GM12878 (cell line): Measurements from ENCODE around the gene NDRG4. TPM values are rescaled to one million over a fixed set of nuclear protein-coding genes. Genes with fewer than 3 reads are reported as not detected.

Experiments
- ATAC-seq: fragments of 200-7000 bp; cut with Tn5 transposase; 3 replicates; pipeline ENCODE4 v1.9.1; 2020; ENCODE audit warnings: mild to moderate bottlenecking, moderate library complexity
- BruUV-seq: library from RNA; stranded (reverse); fragments of 400-500 nt; replicated peaks from 2 replicates; lab custom pipeline; 2021; lab: Mats Ljungman, UMichigan
- CTCF ChIA-PET: fragments of 300-600 bp; sonication (Branson Sonifier 250); formaldehyde crosslinking; extraction: SDS; loops from one replicate; lab custom pipeline; 2021; ENCODE audit warnings: inconsistent platforms; lab: Yijun Ruan, JAX
- POLR2A ChIA-PET: fragments of 350-600 bp; formaldehyde crosslinking; extraction: SDS; loops from one replicate; lab custom pipeline; 2021; ENCODE audit warnings: inconsistent platforms; lab: Charles Lee
- RAD21 ChIA-PET: fragments of 300-600 bp; sonication (Branson Sonifier 250); formaldehyde crosslinking; loops from one replicate; lab custom pipeline; 2023; ENCODE audit warnings: antibody characterized with exemption; ENCODE audit not compliant: unreplicated experiment; lab: Charles Lee
- SMC1A ChIA-PET: fragments of 300-600 bp; sonication (Branson Sonifier 250); formaldehyde crosslinking; loops from one replicate; lab custom pipeline; 2023; ENCODE audit not compliant: unreplicated experiment, uncharacterized antibody; lab: Charles Lee
- DNase-seq: peaks from one replicate; pipeline ENCODE4 v3.0.0-alpha.2; 2011; ENCODE audit warnings: low read depth, low spot score
- FAIRE-seq: peaks from 3 replicates; lab custom pipeline; 2011; peaks lifted over from hg19 to GRCh38; lab: Jason Lieb, UNC
- H2AFZ ChIP-seq: 2 replicates; pipeline ENCODE4 v1.6.0; 2011; ENCODE audit warnings: low read depth, low read length, control low read depth; ENCODE audit not compliant: control insufficient read depth
- H3K27ac ChIP-seq: 2 replicates; pipeline ENCODE4 v1.5.1; 2011; ENCODE audit warnings: control low read depth; ENCODE audit not compliant: control insufficient read depth, insufficient read depth
- H3K27me3 ChIP-seq, 2 experiments: replicated peaks in 1 of 2; 2 replicates each; pipeline versions ENCODE4 v1.6.0 to v1.6.1; 2011; ENCODE audit warnings: low read length in 1 of 2; ENCODE audit not compliant: control insufficient read depth in 2 of 2, insufficient read depth in 2 of 2
- H3K36me3 ChIP-seq, 2 experiments: 2 replicates each; pipeline ENCODE4 v1.5.1; 2011; ENCODE audit warnings: low read length in 1 of 2; ENCODE audit not compliant: control insufficient read depth in 2 of 2, insufficient read depth in 2 of 2
- H3K4me1 ChIP-seq: 2 replicates; pipeline ENCODE4 v1.6.1; 2011; ENCODE audit warnings: mild to moderate bottlenecking, low read length, moderate library complexity, mixed read lengths; ENCODE audit not compliant: control insufficient read depth, insufficient read depth
- H3K4me2 ChIP-seq: 2 replicates; pipeline ENCODE4 v1.6.0; 2011; ENCODE audit warnings: control low read depth; ENCODE audit not compliant: control insufficient read depth, insufficient read depth
- H3K4me3 ChIP-seq: fragments of 200-600 bp; sonication (generic); 2 replicates; pipeline ENCODE4 v1.5.1; 2016
- H3K79me2 ChIP-seq: 2 replicates; pipeline ENCODE4 v1.6.0; 2011; ENCODE audit warnings: low read length; ENCODE audit not compliant: control insufficient read depth, insufficient read depth
- H3K9ac ChIP-seq: 2 replicates; pipeline ENCODE4 v1.8.0; 2011; ENCODE audit warnings: low read length, control low read depth, mixed read lengths; ENCODE audit not compliant: control insufficient read depth, insufficient read depth
- H3K9me3 ChIP-seq: replicated peaks from 3 replicates; pipeline ENCODE4 v1.5.1; 2011; ENCODE audit warnings: mild to moderate bottlenecking, low read length; ENCODE audit not compliant: control insufficient read depth, insufficient read depth
- H4K20me1 ChIP-seq: 2 replicates; pipeline ENCODE4 v1.6.0; 2011; ENCODE audit not compliant: control insufficient read depth, insufficient read depth
- BMI1 ChIP-seq: fragments of 450-650 bp; IDR thresholded peaks from 2 replicates; pipeline ENCODE4 v1.6.1; 2016; ENCODE audit warnings: mild to moderate bottlenecking, moderate library complexity, borderline replicate concordance
- GATAD2B ChIP-seq: fragments of 450-650 bp; conservative IDR thresholded peaks from 2 replicates; pipeline ENCODE4 v1.6.1; 2017; ENCODE audit warnings: low read depth, mild to moderate bottlenecking, moderate library complexity
- KDM1A ChIP-seq: fragments of 200-600 bp; sonication (generic); IDR thresholded peaks from 2 replicates; pipeline ENCODE4 v1.6.1; 2016; ENCODE audit warnings: borderline replicate concordance
- PML ChIP-seq: IDR thresholded peaks from 2 replicates; pipeline ENCODE4 v1.6.1; 2012; ENCODE audit warnings: low read length, inconsistent platforms
- RAD51 ChIP-seq: fragments of 450-650 bp; IDR thresholded peaks from 2 replicates; pipeline ENCODE4 v1.6.1; 2016; ENCODE audit warnings: moderate library complexity, mild to moderate bottlenecking, inconsistent platforms
- RCOR1 ChIP-seq: conservative IDR thresholded peaks from 2 replicates; pipeline ENCODE4 v1.6.1; 2012; ENCODE audit warnings: low read depth, low read length, improper control_type of control experiment
- SMAD5 ChIP-seq: IDR thresholded peaks from 2 replicates; pipeline ENCODE4 v1.6.1; 2016; ENCODE audit warnings: antibody characterized with exemption, low read depth
- ZNF622 ChIP-seq: fragments of 450-650 bp; IDR thresholded peaks from 2 replicates; pipeline ENCODE4 v1.6.1; 2017; ENCODE audit warnings: mild to moderate bottlenecking, inconsistent platforms
- ZZZ3 ChIP-seq: IDR thresholded peaks from 2 replicates; pipeline ENCODE4 v1.6.1; 2011; ENCODE audit warnings: low read depth; ENCODE audit not compliant: control insufficient read depth, insufficient read length
- WGBS: methylation state at CpG from one replicate; pipeline ENCODE4 v1.1.6; 2016; ENCODE audit warnings: low lambda C conversion rate; ENCODE audit not compliant: insufficient replicate concordance, insufficient coverage; ENCODE audit errors: missing lambda C conversion rate; 5-methylcytosine and 5-hydroxymethylcytosine counted together
- in situ Hi-C: fragments of 300-500 bp; cut with MboI; formaldehyde crosslinking; loops from 9 replicates; pipeline ENCODE4 v1.14.3; 2018; ENCODE audit warnings: mixed read lengths
- intact Hi-C: fragments of 100-400 bp; cut with micrococcal nuclease; formaldehyde crosslinking; loops from one replicate; pipeline ENCODE4 v1.14.2; 2022; ENCODE audit not compliant: unreplicated experiment
- polyA plus RNA-seq, 11 experiments: library from polyadenylated mRNA; depleted of rRNA in 4 of 11; unstranded in 6 of 11; stranded (reverse) in 5 of 11; fragments of >200 nt; fragmentation: Nextera tagmentation in 4 of 11; fragmentation: Illumina TruSeq in 1 of 11; extraction: Ambion mirVana in 4 of 11; extraction: Trizol in 1 of 11; gene quantifications; 1 replicate in 1 of 11; 2 replicates in 10 of 11; pipeline versions ENCODE4 v1.2.1 to v1.2.3, GENCODE V29; 2011 to 2016; ENCODE audit warnings: inconsistent platforms in 2 of 11, missing spikeins in 2 of 11, low read depth in 1 of 11
- total RNA-seq, 4 experiments: library from RNA; depleted of rRNA in 3 of 4; stranded (reverse); fragments of >200 nt in 3 of 4; fragmentation: Illumina TruSeq in 1 of 4; extraction: Trizol in 1 of 4; gene quantifications; 2 replicates each; pipeline versions ENCODE4 v1.2.1 to v1.2.3, GENCODE V29; 2013 to 2021
- TF ChIP-seq, protein P1 (sequence below): fragments of 150-350 bp; IDR thresholded peaks from 2 replicates; pipeline ENCODE4 v1.6.1; 2014; ENCODE audit warnings: mild to moderate bottlenecking, low read depth, low read length
- TF ChIP-seq, protein P2 (sequence below): fragments of 450-650 bp; IDR thresholded peaks from 2 replicates; pipeline ENCODE4 v1.6.1; 2017; ENCODE audit warnings: low read depth, mild to moderate bottlenecking, moderate library complexity
- TF ChIP-seq, protein P3 (sequence below): IDR thresholded peaks from 2 replicates; pipeline ENCODE4 v1.6.1; 2012; ENCODE audit warnings: mild to moderate bottlenecking, low read depth, low read length
- TF ChIP-seq, protein P4 (sequence below): IDR thresholded peaks from 2 replicates; pipeline ENCODE4 v1.6.1; 2011; ENCODE audit warnings: borderline replicate concordance, low read depth, mild to moderate bottlenecking, moderate library complexity, low read length; ENCODE audit not compliant: insufficient read depth, poor library complexity, severe bottlenecking
- TF ChIP-seq, protein P5 (sequence below): IDR thresholded peaks from 2 replicates; pipeline ENCODE4 v1.6.1; 2011; ENCODE audit warnings: mild to moderate bottlenecking, low read depth, low read length, moderate library complexity; ENCODE audit not compliant: insufficient replicate concordance

NDRG4 gene
- total and polyA plus RNA-seq, 10 of the 15 experiments (the other 5 are each of a cell fraction or from before 2014, with no cell fraction given), result 0.33 to 3.8 (median 2.5) TPM

DNA sequence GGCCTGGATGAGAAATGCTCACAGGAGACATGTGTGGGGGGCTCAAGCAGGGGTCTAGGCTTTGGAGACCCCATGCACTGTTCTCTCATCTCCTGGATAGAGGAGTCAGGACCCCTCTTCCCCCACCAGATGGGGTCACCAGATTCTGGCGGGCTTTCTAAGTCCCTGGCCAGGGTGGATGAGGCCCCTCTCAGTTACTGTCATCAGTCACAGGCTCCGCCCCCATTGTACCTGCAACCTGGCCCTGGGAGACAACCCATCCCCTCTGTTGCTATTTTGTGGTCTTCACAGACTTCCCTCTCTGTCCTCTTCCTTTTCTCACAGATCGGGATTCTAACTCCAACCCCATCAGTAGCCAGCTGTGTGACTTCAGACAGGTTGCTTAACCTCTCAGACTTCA, 33.5 kb upstream of the NDRG4 start (continued):
- TF ChIP-seq, protein P1, sequence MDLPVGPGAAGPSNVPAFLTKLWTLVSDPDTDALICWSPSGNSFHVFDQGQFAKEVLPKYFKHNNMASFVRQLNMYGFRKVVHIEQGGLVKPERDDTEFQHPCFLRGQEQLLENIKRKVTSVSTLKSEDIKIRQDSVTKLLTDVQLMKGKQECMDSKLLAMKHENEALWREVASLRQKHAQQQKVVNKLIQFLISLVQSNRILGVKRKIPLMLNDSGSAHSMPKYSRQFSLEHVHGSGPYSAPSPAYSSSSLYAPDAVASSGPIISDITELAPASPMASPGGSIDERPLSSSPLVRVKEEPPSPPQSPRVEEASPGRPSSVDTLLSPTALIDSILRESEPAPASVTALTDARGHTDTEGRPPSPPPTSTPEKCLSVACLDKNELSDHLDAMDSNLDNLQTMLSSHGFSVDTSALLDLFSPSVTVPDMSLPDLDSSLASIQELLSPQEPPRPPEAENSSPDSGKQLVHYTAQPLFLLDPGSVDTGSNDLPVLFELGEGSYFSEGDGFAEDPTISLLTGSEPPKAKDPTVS, result no peak
- TF ChIP-seq SMAD5, result no peak
- TF ChIP-seq, protein P2, sequence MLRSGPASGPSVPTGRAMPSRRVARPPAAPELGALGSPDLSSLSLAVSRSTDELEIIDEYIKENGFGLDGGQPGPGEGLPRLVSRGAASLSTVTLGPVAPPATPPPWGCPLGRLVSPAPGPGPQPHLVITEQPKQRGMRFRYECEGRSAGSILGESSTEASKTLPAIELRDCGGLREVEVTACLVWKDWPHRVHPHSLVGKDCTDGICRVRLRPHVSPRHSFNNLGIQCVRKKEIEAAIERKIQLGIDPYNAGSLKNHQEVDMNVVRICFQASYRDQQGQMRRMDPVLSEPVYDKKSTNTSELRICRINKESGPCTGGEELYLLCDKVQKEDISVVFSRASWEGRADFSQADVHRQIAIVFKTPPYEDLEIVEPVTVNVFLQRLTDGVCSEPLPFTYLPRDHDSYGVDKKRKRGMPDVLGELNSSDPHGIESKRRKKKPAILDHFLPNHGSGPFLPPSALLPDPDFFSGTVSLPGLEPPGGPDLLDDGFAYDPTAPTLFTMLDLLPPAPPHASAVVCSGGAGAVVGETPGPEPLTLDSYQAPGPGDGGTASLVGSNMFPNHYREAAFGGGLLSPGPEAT, result no peak
- TF ChIP-seq BMI1, result no peak
- TF ChIP-seq PML, result no peak
- TF ChIP-seq, all 136 proteins: peak for 0

DNA sequence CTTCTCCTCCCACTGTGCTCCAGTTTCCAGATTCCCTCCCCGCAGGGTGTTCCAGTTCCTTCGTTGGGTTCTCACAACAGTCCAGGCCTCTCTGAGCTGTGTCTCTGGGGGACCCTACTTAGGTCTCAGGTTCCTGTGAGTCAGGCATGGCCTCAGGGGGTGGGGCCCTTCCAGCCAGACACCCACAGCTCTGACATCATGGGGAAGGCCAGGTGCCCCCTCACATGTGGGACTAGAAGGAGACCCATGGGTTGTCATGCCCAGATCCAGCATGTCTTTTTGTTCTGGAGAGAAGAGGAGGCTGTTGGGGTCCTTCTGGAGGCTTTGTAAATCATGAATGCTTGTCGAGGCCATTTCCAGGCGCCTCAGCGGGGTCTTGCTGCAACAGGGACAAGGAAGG, 32.0 kb upstream of the NDRG4 start:
- POLR2A ChIA-PET, result no interaction called here
- in situ Hi-C loops, result no loop called here
- TF ChIP-seq RCOR1 (no peak), KDM1A (no peak), RAD51 (no peak), GATAD2B (no peak), ZZZ3 (no peak), ZNF622 (no peak)
- TF ChIP-seq, protein P3, sequence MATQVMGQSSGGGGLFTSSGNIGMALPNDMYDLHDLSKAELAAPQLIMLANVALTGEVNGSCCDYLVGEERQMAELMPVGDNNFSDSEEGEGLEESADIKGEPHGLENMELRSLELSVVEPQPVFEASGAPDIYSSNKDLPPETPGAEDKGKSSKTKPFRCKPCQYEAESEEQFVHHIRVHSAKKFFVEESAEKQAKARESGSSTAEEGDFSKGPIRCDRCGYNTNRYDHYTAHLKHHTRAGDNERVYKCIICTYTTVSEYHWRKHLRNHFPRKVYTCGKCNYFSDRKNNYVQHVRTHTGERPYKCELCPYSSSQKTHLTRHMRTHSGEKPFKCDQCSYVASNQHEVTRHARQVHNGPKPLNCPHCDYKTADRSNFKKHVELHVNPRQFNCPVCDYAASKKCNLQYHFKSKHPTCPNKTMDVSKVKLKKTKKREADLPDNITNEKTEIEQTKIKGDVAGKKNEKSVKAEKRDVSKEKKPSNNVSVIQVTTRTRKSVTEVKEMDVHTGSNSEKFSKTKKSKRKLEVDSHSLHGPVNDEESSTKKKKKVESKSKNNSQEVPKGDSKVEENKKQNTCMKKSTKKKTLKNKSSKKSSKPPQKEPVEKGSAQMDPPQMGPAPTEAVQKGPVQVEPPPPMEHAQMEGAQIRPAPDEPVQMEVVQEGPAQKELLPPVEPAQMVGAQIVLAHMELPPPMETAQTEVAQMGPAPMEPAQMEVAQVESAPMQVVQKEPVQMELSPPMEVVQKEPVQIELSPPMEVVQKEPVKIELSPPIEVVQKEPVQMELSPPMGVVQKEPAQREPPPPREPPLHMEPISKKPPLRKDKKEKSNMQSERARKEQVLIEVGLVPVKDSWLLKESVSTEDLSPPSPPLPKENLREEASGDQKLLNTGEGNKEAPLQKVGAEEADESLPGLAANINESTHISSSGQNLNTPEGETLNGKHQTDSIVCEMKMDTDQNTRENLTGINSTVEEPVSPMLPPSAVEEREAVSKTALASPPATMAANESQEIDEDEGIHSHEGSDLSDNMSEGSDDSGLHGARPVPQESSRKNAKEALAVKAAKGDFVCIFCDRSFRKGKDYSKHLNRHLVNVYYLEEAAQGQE, result no peak
- TF ChIP-seq, protein P4, sequence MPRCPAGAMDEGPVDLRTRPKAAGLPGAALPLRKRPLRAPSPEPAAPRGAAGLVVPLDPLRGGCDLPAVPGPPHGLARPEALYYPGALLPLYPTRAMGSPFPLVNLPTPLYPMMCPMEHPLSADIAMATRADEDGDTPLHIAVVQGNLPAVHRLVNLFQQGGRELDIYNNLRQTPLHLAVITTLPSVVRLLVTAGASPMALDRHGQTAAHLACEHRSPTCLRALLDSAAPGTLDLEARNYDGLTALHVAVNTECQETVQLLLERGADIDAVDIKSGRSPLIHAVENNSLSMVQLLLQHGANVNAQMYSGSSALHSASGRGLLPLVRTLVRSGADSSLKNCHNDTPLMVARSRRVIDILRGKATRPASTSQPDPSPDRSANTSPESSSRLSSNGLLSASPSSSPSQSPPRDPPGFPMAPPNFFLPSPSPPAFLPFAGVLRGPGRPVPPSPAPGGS, result no peak
- TF ChIP-seq, protein P5, sequence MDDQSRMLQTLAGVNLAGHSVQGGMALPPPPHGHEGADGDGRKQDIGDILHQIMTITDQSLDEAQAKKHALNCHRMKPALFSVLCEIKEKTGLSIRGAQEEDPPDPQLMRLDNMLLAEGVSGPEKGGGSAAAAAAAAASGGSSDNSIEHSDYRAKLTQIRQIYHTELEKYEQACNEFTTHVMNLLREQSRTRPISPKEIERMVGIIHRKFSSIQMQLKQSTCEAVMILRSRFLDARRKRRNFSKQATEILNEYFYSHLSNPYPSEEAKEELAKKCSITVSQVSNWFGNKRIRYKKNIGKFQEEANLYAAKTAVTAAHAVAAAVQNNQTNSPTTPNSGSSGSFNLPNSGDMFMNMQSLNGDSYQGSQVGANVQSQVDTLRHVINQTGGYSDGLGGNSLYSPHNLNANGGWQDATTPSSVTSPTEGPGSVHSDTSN, result no peak

More for the DNA sequence above, 32.0 kb upstream of the NDRG4 start:
- no peak overlapping the region for H3K4me3 ChIP-seq
- ChIA-PET CTCF (no interaction called here), SMC1A (no interaction called here), RAD21 (no interaction called here)
- H3K27ac ChIP-seq, result no peak overlapping the region
- intact Hi-C loops, result no loop called here
- WGBS, result 24% methylated on average over 5 of the region's 5 CpGs
- peaks cover 4 to 10% of the 10 kb centered on the region in 2 experiments; a peak in 3 of 4 replicates for H3K27me3 ChIP-seq
- H4K20me1 ChIP-seq, result no peaks in the 10 kb centered on the region
- H3K79me2 ChIP-seq, result no peaks in the 10 kb centered on the region
- H3K4me1 ChIP-seq, result no peaks in the 10 kb centered on the region
- no peaks in the 10 kb centered on the region for H3K9me3 ChIP-seq
- FAIRE-seq (no peak), ATAC-seq (no peak), DNase-seq (no peak)
- H3K36me3 ChIP-seq, result no peaks in the 10 kb centered on the region
- no peak overlapping the region for H2AFZ ChIP-seq
- no peak overlapping the region for H3K4me2 ChIP-seq
- BruUV-seq, result no TSS peak
- H3K9ac ChIP-seq, result no peak overlapping the region
